IMR-90 (cell line): ENCODE measurements around the gene LRSAM1. TPM values are rescaled to one million over a fixed set of nuclear protein-coding genes. Genes with fewer than 3 reads are reported as not detected.

ENCODE experiments used
- ATAC-seq: fragments of 200-7000 bp; cut with Tn5 transposase; 2 replicates; pipeline ENCODE4 v1.9.1; 2020; ENCODE audit warnings: low read depth, mild to moderate bottlenecking, moderate library complexity
- BruUV-seq: library from RNA; stranded (reverse); fragments of 400-500 nt; replicated peaks from 2 replicates; lab custom pipeline; 2021; lab: Mats Ljungman, UMichigan
- CTCF ChIA-PET: fragments of 300-600 bp; formaldehyde crosslinking; extraction: SDS; loops from one replicate; lab custom pipeline; 2021; ENCODE audit warnings: antibody characterized with exemption; lab: Yijun Ruan, JAX
- POLR2A ChIA-PET: fragments of 300-600 bp; sonication (Branson Sonifier 250); formaldehyde crosslinking; loops from one replicate; lab custom pipeline; 2022; ENCODE audit warnings: antibody characterized with exemption; ENCODE audit not compliant: unreplicated experiment; lab: Charles Lee
- DNase-seq: peaks from one replicate; pipeline ENCODE4 v3.0.0; 2013
- H2AFZ ChIP-seq: replicated peaks from 2 replicates; pipeline ENCODE3; 2013; ENCODE audit warnings: low read length, mild to moderate bottlenecking; ENCODE audit not compliant: poor library complexity
- H2AK5ac ChIP-seq: 2 replicates; pipeline ENCODE4 v1.6.1; 2013; ENCODE audit warnings: low read depth, low read length, inconsistent platforms
- H2AK9ac ChIP-seq: replicated peaks from 2 replicates; pipeline ENCODE3; 2013; ENCODE audit warnings: mild to moderate bottlenecking, low read depth, low read length, moderate library complexity; ENCODE audit not compliant: poor library complexity
- H2BK120ac ChIP-seq: 2 replicates; pipeline ENCODE4 v1.6.1; 2013; ENCODE audit warnings: low read depth, low read length, inconsistent platforms
- H2BK15ac ChIP-seq: 3 replicates; pipeline ENCODE4 v1.6.1; 2013; ENCODE audit warnings: low read depth, low read length, inconsistent platforms
- H2BK20ac ChIP-seq: 2 replicates; pipeline ENCODE4 v1.6.1; 2013; ENCODE audit warnings: low read depth, mild to moderate bottlenecking, inconsistent platforms, low read length, moderate library complexity
- H2BK5ac ChIP-seq: 2 replicates; pipeline ENCODE4 v1.6.1; 2013; ENCODE audit warnings: mild to moderate bottlenecking, low read depth, low read length, inconsistent platforms; ENCODE audit not compliant: poor library complexity, severe bottlenecking
- H3K14ac ChIP-seq: replicated peaks from 2 replicates; pipeline ENCODE4 v1.6.1; 2013; ENCODE audit warnings: low read depth, low read length, inconsistent platforms
- H3K18ac ChIP-seq: 2 replicates; pipeline ENCODE4 v1.6.1; 2013; ENCODE audit warnings: low read depth, low read length, control low read depth
- H3K23ac ChIP-seq: 2 replicates; pipeline ENCODE4 v1.6.1; 2013; ENCODE audit warnings: low read depth, low read length, inconsistent platforms
- H3K27ac ChIP-seq: 2 replicates; pipeline ENCODE4 v1.5.1; 2013; ENCODE audit warnings: mild to moderate bottlenecking, control low read depth, low read length; ENCODE audit not compliant: insufficient read depth
- H3K27me3 ChIP-seq: 2 replicates; pipeline ENCODE4 v1.6.1; 2013; ENCODE audit warnings: low read length; ENCODE audit not compliant: control insufficient read depth, insufficient read depth
- H3K36me3 ChIP-seq: 2 replicates; pipeline ENCODE4 v1.6.1; 2013; ENCODE audit warnings: low read length, mixed read lengths; ENCODE audit not compliant: control insufficient read depth, insufficient read depth
- H3K4ac ChIP-seq: 2 replicates; pipeline ENCODE4 v1.6.1; 2013; ENCODE audit warnings: low read depth, low read length, inconsistent platforms
- H3K4me1 ChIP-seq: 2 replicates; pipeline ENCODE4 v1.6.1; 2013; ENCODE audit warnings: low read length, mixed read lengths; ENCODE audit not compliant: control insufficient read depth, insufficient read depth
- H3K4me2 ChIP-seq: 2 replicates; pipeline ENCODE4 v1.6.1; 2013; ENCODE audit warnings: low read depth, mild to moderate bottlenecking, control low read depth, low read length, moderate library complexity
- H3K4me3 ChIP-seq: 2 replicates; pipeline ENCODE4 v1.5.1; 2013; ENCODE audit warnings: low read depth, mild to moderate bottlenecking, control low read depth, low read length, moderate library complexity; ENCODE audit not compliant: insufficient read depth
- H3K56ac ChIP-seq: 2 replicates; pipeline ENCODE4 v1.6.1; 2013; ENCODE audit warnings: low read length, inconsistent platforms; ENCODE audit not compliant: insufficient read depth; ENCODE audit errors: extremely low read depth
- H3K79me1 ChIP-seq, 2 experiments: 2 replicates each; pipeline ENCODE4 v1.6.1; 2013; ENCODE audit warnings: low read length in 2 of 2, inconsistent platforms in 1 of 2, low read depth in 1 of 2
- H3K9ac ChIP-seq: 2 replicates; pipeline ENCODE4 v1.6.1; 2013; ENCODE audit warnings: low read depth, low read length, control low read depth
- H3K9me1 ChIP-seq: 2 replicates; pipeline ENCODE4 v1.6.1; 2013; ENCODE audit warnings: low read length, inconsistent platforms; ENCODE audit not compliant: insufficient read depth
- H3K9me3 ChIP-seq: 2 replicates; pipeline ENCODE4 v1.6.1; 2013; ENCODE audit warnings: low read length; ENCODE audit not compliant: control insufficient read depth, insufficient read depth
- H4K20me1 ChIP-seq: 2 replicates; pipeline ENCODE4 v1.6.1; 2013; ENCODE audit warnings: low read length, inconsistent platforms; ENCODE audit not compliant: insufficient read depth
- H4K5ac ChIP-seq: 2 replicates; pipeline ENCODE4 v1.6.1; 2013; ENCODE audit warnings: mild to moderate bottlenecking, low read depth, low read length, control low read depth
- H4K8ac ChIP-seq, 2 experiments: 2 replicates each; pipeline ENCODE4 v1.6.1; 2013; ENCODE audit warnings: low read depth in 2 of 2, low read length in 2 of 2, control low read depth in 1 of 2, inconsistent platforms in 1 of 2
- H4K91ac ChIP-seq: 2 replicates; pipeline ENCODE4 v1.6.1; 2013; ENCODE audit warnings: low read depth, low read length, inconsistent platforms; ENCODE audit not compliant: insufficient read depth
- CEBPB ChIP-seq: IDR thresholded peaks from 2 replicates; pipeline ENCODE4 v1.6.1; 2012; ENCODE audit warnings: low read depth, low read length, improper control_type of control experiment
- CHD1 ChIP-seq: IDR thresholded peaks from 2 replicates; pipeline ENCODE4 v1.6.1; 2012; ENCODE audit warnings: low read depth, low read length, improper control_type of control experiment
- WGBS, 2 experiments: methylation state at CpG; one replicate each; pipeline versions ENCODE4 v1.1.5 to v1.1.7; 2013; ENCODE audit warnings: missing lambda C conversion rate in 2 of 2; ENCODE audit not compliant: insufficient read length in 1 of 2; ENCODE audit errors: extremely low coverage in 2 of 2; 5-methylcytosine and 5-hydroxymethylcytosine counted together
- dilution Hi-C: fragments of 300-500 bp; cut with HindIII; formaldehyde crosslinking; loops from one replicate; pipeline ENCODE4 v1.14.3; 2018; ENCODE audit warnings: low sequenced_read_pairs; ENCODE audit not compliant: unreplicated experiment
- in situ Hi-C: fragments of 300-500 bp; cut with MboI; formaldehyde crosslinking; loops from 3 replicates; pipeline ENCODE4 v1.14.3; 2019; ENCODE audit warnings: low sequenced_read_pairs, inconsistent platforms, mixed read lengths
- intact Hi-C: fragments of 100-400 bp; cut with micrococcal nuclease; formaldehyde crosslinking; loops from 2 replicates; pipeline ENCODE4 v1.10.0; 2022
- polyA plus RNA-seq, 3 experiments: library from polyadenylated mRNA; depleted of rRNA; stranded (reverse); fragments of >200 nt; gene quantifications; 2 replicates each; pipeline ENCODE4 v1.2.3, GENCODE V29; 2012; ENCODE audit warnings: low replicate concordance in 1 of 3
- total RNA-seq: library from RNA; depleted of rRNA; stranded (reverse); fragments of >200 nt; gene quantifications from 2 replicates; pipeline ENCODE4 v1.2.3, GENCODE V29; 2012

The LRSAM1 gene
- total and polyA plus RNA-seq, 2 of the 4 experiments (the other 2 are of a cell fraction): 3.0 to 9.3 TPM

DNA sequence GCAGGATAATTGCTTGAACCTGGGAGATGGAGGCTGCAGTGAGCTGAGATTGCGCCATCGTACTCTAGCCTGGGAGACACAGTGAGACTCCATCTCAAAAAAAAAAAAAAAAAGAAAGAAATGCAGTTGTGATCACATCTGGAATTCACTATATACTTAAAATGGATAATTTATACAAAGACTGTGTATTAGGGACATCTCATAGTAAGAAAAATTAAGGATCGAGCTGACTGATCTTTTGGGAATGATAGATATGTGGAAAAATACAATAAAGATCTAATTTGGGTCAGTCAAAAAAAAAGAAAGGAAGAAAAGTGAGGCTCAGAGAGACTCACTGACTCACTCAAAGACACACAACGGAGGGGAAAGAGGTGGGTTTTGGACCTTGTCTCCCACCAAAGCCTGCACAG lies 87.5 kb downstream of the LRSAM1 start:
- ATAC-seq (peak; percentile 13), DNase-seq (peak; percentile 76)
- H2BK15ac ChIP-seq: peak overlapping the region; percentile 77; the same call in 2 of the 3 replicates
- peaks cover 94% of the 10 kb centered on the region for H4K20me1 ChIP-seq
- peak overlapping the region; percentile 96 for H2AK9ac ChIP-seq
- H4K91ac ChIP-seq: peak overlapping the region; percentile 96
- H2AFZ ChIP-seq: no peak overlapping the region
- H3K14ac ChIP-seq: peak overlapping the region; percentile 79
- H3K79me1 ChIP-seq: peaks cover 15 to 82% of the 10 kb centered on the region in 2 experiments; a peak in 2 of 4 replicates
- H2BK20ac ChIP-seq: peak overlapping the region; percentile 79
- H2BK120ac ChIP-seq: peak overlapping the region; percentile 93
- peak overlapping the region; percentile 84 for H2BK5ac ChIP-seq
- intact Hi-C loops (no loop called here), dilution Hi-C loops (no loop called here), in situ Hi-C loops (no loop called here)
- H3K27ac ChIP-seq: peak overlapping the region; percentile 86
- H4K8ac ChIP-seq: peak overlapping the region; percentile 66 to 80
- BruUV-seq: no TSS peak
- H3K4me3 ChIP-seq: no peak overlapping the region
- TF ChIP-seq CHD1 (no peak), CEBPB (peak; percentile 84)
- H3K27me3 ChIP-seq: no peaks in the 10 kb centered on the region
- POLR2A ChIA-PET: no interaction called here
- WGBS, 2 experiments: no CpG with 5 or more reads among the region's 4 CpGs
- H3K9me1 ChIP-seq: peaks cover 44% of the 10 kb centered on the region
- peaks cover 84% of the 10 kb centered on the region for H3K4me1 ChIP-seq
- peak overlapping the region; percentile 44 for H3K9ac ChIP-seq
- H2AK5ac ChIP-seq: peak overlapping the region; percentile 94
- H3K4ac ChIP-seq: peak overlapping the region; percentile 95
- peak overlapping the region; percentile 63 for H3K4me2 ChIP-seq
- peak overlapping the region; percentile 37; the same call in 1 of the 2 replicates for H3K56ac ChIP-seq
- H3K9me3 ChIP-seq: no peaks in the 10 kb centered on the region
- peak overlapping the region; percentile 79 for H4K5ac ChIP-seq
- peak overlapping the region; percentile 82 for H3K18ac ChIP-seq
- H3K36me3 ChIP-seq: peaks cover 47% of the 10 kb centered on the region
- CTCF ChIA-PET: no interaction called here
- H3K23ac ChIP-seq: peak overlapping the region; percentile 94
